Right lobe of liver (tissue), 4 donors: ENCODE measurements around the gene PYGB.

Source experiments
- POLR2A ChIP-seq: fragments of 450-650 bp; IDR thresholded peaks from one replicate; pipeline ENCODE4 v1.6.1; 2017; ENCODE audit warnings: antibody characterized with exemption, mild to moderate bottlenecking
- TF ChIP-seq, protein P1 (sequence below), 4 donors: fragments of 200-600 bp in 3 of 4; fragments of 450-650 bp in 1 of 4; IDR thresholded peaks; one replicate each; pipeline versions ENCODE4 v1.5.1 to v1.8.0; 2016 to 2022; ENCODE audit warnings: antibody characterized with exemption in 4 of 4, mild to moderate bottlenecking in 2 of 4
- donor health status: DM: no; HTN: no; CAD: no.
- donor health status: DM: no; HTN: no; CAD: no.
- donor health status: DM: no; HTN: yes; CAD: no.

DNA sequence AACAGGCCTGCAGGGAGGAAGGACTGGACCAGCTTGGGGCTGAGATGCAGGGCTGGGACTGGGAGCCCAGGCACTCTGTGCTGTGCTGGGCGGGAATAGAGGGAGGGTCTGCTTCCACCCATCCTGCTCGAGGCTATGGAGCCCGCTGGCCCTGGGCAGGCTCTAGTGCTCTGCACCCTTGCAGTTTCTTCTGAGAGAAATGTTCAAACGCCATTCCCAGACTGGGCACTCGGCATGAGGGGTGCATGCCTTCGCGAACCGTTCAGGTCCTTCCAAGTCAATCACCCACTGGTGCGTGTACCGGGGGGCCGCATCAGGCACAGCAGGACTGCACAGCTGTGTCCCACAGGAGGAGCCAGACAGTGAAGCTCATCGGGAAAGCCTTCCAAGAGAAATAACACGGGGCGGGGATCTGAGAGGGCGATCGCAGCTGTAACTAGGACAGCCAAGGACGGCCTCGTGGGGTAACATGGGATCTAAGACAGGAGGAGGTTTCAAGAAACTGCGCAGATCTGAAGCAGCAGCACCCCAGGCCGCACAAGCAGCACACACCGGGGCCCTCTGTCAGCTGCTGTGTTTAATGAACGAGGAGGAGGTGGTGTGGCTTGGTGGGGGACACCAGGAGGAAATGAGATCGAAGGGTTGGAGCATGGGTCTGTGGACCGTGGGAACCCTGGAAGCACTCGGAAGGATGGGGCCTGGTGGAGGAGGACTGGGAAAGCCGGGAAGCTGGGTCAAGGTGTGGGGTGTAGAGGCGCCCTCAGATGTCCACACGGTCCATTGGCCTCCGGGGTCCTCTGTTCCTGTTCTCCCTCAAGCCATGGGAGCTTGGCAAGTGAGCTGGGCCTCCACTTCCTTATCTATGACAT lies 26.1 kb upstream of the PYGB start:
- TF ChIP-seq, protein P1, sequence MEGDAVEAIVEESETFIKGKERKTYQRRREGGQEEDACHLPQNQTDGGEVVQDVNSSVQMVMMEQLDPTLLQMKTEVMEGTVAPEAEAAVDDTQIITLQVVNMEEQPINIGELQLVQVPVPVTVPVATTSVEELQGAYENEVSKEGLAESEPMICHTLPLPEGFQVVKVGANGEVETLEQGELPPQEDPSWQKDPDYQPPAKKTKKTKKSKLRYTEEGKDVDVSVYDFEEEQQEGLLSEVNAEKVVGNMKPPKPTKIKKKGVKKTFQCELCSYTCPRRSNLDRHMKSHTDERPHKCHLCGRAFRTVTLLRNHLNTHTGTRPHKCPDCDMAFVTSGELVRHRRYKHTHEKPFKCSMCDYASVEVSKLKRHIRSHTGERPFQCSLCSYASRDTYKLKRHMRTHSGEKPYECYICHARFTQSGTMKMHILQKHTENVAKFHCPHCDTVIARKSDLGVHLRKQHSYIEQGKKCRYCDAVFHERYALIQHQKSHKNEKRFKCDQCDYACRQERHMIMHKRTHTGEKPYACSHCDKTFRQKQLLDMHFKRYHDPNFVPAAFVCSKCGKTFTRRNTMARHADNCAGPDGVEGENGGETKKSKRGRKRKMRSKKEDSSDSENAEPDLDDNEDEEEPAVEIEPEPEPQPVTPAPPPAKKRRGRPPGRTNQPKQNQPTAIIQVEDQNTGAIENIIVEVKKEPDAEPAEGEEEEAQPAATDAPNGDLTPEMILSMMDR (IDR thresholded peaks at IDR 0.05): no peak
- TF ChIP-seq POLR2A: no peak
